GM12875 (cell line): ENCODE results near the gene ALG8.

Source experiments
- H3K4me3 ChIP-seq: one replicate; pipeline ENCODE4 v1.5.1; 2011; ENCODE audit warnings: low read depth, low read length, control low read depth
- CTCF ChIP-seq: IDR thresholded peaks from 2 replicates; pipeline ENCODE4 v1.5.1; 2011; ENCODE audit warnings: low read depth, mild to moderate bottlenecking, control low read depth, inconsistent platforms, low read length, moderate library complexity, borderline replicate concordance; ENCODE audit not compliant: insufficient read depth

ALG8 gene

GRCh38 chr11:78066471-78066870, 73.0 kb downstream of the ALG8 start:
- no peak overlapping the region for H3K4me3 ChIP-seq
- TF ChIP-seq CTCF, result no peak

- TF ChIP-seq CTCF, result no peak
- no peak overlapping the region for H3K4me3 ChIP-seq
These were observed 74.2 kb downstream of the ALG8 start for GRCh38 chr11:78065203-78065602.

GRCh38 chr11:78063440-78064181, 75.8 kb downstream of the ALG8 start, which contains the start of gene THRSP:
Gene THRSP (plus strand): TSS chr11:78063861. CDS start chr11:78063882, 21 bp downstream.
- no peak for TF ChIP-seq CTCF

GRCh38 chr11:78062671-78063070, 76.8 kb downstream of the ALG8 start:
- TF ChIP-seq CTCF, result no peak
- H3K4me3 ChIP-seq, result no peak overlapping the region

More at GRCh38 chr11:78063440-78064181, 75.8 kb downstream of the ALG8 start, which contains the start of gene THRSP:
- no peak within 1 kb of the TSS for H3K4me3 ChIP-seq

GRCh38 chr11:78061921-78062311, 77.5 kb downstream of the ALG8 start:
- TF ChIP-seq CTCF, result no peak
- H3K4me3 ChIP-seq, result no peak overlapping the region

GRCh38 chr11:78061088-78061920, 78.1 kb downstream of the ALG8 start:
- no peak overlapping the region for H3K4me3 ChIP-seq
- no peak for TF ChIP-seq CTCF
